Activated T-cell treated with anti-CD3 and anti-CD28 coated beads for 4 hours (primary cell): ENCODE results near the gene RUVBL1.
A peak's percentile ranks its signal among the peaks of the same experiment; 100 is the strongest.

ENCODE experiments used
- DNase-seq: peaks from one replicate; pipeline ENCODE4 v3.0.0-alpha.2; 2020

RUVBL1 gene

GRCh38 chr3:128081226-128081625 is 42.4 kb downstream of the RUVBL1 start:
- no peak for DNase-seq

GRCh38 chr3:128080323-128081080 is 43.1 kb downstream of the RUVBL1 start:
- DNase-seq = no peak

- no peak for DNase-seq
Observed at GRCh38 chr3:128079823-128080222, 43.8 kb downstream of the RUVBL1 start.

- no peak for DNase-seq
Observed at GRCh38 chr3:128078875-128079274, 44.7 kb downstream of the RUVBL1 start.

GRCh38 chr3:128078322-128078721 is 45.3 kb downstream of the RUVBL1 start:
- DNase-seq = no peak

- no peak for DNase-seq
Observed at GRCh38 chr3:128077665-128078064, 45.9 kb downstream of the RUVBL1 start.

GRCh38 chr3:128077202-128077624 is 46.4 kb downstream of the RUVBL1 start:
- DNase-seq = no peak

GRCh38 chr3:128076483-128077201 is 47.0 kb downstream of the RUVBL1 start:
- DNase-seq = no peak

GRCh38 chr3:128075522-128076482 is 47.8 kb downstream of the RUVBL1 start:
- DNase-seq = peak; percentile 84

- no peak for DNase-seq
Observed at GRCh38 chr3:128074851-128075521, 48.6 kb downstream of the RUVBL1 start.

GRCh38 chr3:128073807-128074206 is 49.8 kb downstream of the RUVBL1 start:
- DNase-seq = no peak

- no peak for DNase-seq
Observed at GRCh38 chr3:128073185-128073725, 50.4 kb downstream of the RUVBL1 start.

GRCh38 chr3:128072454-128073184 is 51.0 kb downstream of the RUVBL1 start:
- DNase-seq = no peak

GRCh38 chr3:128071771-128072453 is 51.7 kb downstream of the RUVBL1 start:
- no peak for DNase-seq

- no peak for DNase-seq
Observed at GRCh38 chr3:128070898-128071591, 52.6 kb downstream of the RUVBL1 start.

GRCh38 chr3:128069271-128069670 is 54.3 kb downstream of the RUVBL1 start:
- DNase-seq = no peak

GRCh38 chr3:128068156-128068620 is 55.4 kb downstream of the RUVBL1 start:
- DNase-seq = no peak

- no peak for DNase-seq
Observed at GRCh38 chr3:128067489-128067888, 56.1 kb downstream of the RUVBL1 start.

- no peak for DNase-seq
Observed at GRCh38 chr3:128066676-128067075, 56.9 kb downstream of the RUVBL1 start.

GRCh38 chr3:128066114-128066513 is 57.5 kb downstream of the RUVBL1 start:
- no peak for DNase-seq
